Mucosa of descending colon (tissue), 3 donors: ENCODE data around the gene FOXK2. TPM values are rescaled to one million over a fixed set of nuclear protein-coding genes. Genes with fewer than 3 reads are reported as not detected.
"Not testable (repeated sequence)": the region's sequence is repeated elsewhere in the genome, so short reads cannot be mapped to it uniquely, and the experiment has no call there.

Experiments used
- ATAC-seq: fragments of 200-7000 bp; cut with Tn5 transposase; one replicate; pipeline ENCODE4 v1.9.1; 2020; ENCODE audit warnings: mild to moderate bottlenecking, moderate library complexity
- DNase-seq, 3 donors: peaks; one replicate each; pipeline ENCODE4 v3.0.0-alpha.2; 2020
- H3K36me3 ChIP-seq: fragments of 200-600 bp; one replicate; pipeline ENCODE4 v1.8.0; 2021; ENCODE audit warnings: low read depth, mild to moderate bottlenecking
- H3K4me1 ChIP-seq: fragments of 200-600 bp; one replicate; pipeline ENCODE4 v1.8.0; 2021; ENCODE audit warnings: low read depth, mild to moderate bottlenecking
- H3K4me3 ChIP-seq: fragments of 200-600 bp; one replicate; pipeline ENCODE4 v1.8.0; 2021; ENCODE audit warnings: mild to moderate bottlenecking
- H3K9me3 ChIP-seq: fragments of 200-600 bp; one replicate; pipeline ENCODE4 v1.8.0; 2021; ENCODE audit warnings: mild to moderate bottlenecking
- intact Hi-C, 2 donors: fragments of 100-400 bp; cut with DNase I in 1 of 2; cut with micrococcal nuclease in 1 of 2; formaldehyde crosslinking; loops; one replicate each; pipeline versions ENCODE4 v1.11.0 to v1.11.1; 2022; cut with DNase I, micrococcal nuclease
- total RNA-seq, 3 donors: library from RNA; stranded (reverse); fragmentation: NEBNext Ultra II Directional in 2 of 3; extraction: Animal tissue kit (Norgen Biotek cat#: 25700) in 2 of 3; gene quantifications; one replicate each; pipeline versions ENCODE4 v1.2.1 to v1.2.4, GENCODE V29; 2021 to 2023
- TF ChIP-seq, protein P1 (sequence below): fragments of 200-600 bp; IDR thresholded peaks from one replicate; pipeline ENCODE4 v1.8.0; 2022; ENCODE audit warnings: antibody characterized with exemption, mild to moderate bottlenecking
- donor health status: DM: no; HTN: no; CAD: no; lungs with moderate emphysema.
- donor health status: DM: no; HTN: no; CAD: no.
- donor health status: DM: no; HTN: yes; CAD: no.

The FOXK2 gene
- total RNA-seq, 3 donors from 2014 or later: 39.7 to 62.3 (median 43.5) TPM

DNA sequence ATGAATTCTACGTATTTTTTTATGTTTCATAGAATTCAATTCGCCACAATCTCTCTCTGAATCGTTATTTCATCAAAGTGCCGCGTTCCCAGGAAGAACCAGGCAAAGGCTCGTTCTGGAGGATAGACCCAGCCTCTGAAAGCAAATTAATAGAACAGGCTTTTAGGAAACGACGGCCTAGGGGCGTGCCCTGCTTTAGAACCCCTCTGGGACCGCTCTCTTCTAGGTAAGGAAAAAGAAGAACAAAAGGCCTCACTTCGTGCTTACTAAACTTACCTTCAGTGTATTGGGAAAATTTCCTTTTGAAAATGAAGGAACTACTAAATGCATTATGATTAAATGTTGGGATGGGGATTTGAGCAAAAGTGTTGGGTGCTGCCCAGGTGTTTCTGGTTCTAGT is 63.2 kb downstream of the FOXK2 start:
- ATAC-seq (no peak), DNase-seq (no peak)
- no peaks in the 10 kb centered on the region for H3K9me3 ChIP-seq
- no peak overlapping the region for H3K4me3 ChIP-seq
- intact Hi-C loops: no loop called here
- no peaks in the 10 kb centered on the region for H3K36me3 ChIP-seq
- TF ChIP-seq, protein P1, sequence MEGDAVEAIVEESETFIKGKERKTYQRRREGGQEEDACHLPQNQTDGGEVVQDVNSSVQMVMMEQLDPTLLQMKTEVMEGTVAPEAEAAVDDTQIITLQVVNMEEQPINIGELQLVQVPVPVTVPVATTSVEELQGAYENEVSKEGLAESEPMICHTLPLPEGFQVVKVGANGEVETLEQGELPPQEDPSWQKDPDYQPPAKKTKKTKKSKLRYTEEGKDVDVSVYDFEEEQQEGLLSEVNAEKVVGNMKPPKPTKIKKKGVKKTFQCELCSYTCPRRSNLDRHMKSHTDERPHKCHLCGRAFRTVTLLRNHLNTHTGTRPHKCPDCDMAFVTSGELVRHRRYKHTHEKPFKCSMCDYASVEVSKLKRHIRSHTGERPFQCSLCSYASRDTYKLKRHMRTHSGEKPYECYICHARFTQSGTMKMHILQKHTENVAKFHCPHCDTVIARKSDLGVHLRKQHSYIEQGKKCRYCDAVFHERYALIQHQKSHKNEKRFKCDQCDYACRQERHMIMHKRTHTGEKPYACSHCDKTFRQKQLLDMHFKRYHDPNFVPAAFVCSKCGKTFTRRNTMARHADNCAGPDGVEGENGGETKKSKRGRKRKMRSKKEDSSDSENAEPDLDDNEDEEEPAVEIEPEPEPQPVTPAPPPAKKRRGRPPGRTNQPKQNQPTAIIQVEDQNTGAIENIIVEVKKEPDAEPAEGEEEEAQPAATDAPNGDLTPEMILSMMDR: no peak
- H3K4me1 ChIP-seq: peaks cover under 1% of the 10 kb centered on the region

DNA sequence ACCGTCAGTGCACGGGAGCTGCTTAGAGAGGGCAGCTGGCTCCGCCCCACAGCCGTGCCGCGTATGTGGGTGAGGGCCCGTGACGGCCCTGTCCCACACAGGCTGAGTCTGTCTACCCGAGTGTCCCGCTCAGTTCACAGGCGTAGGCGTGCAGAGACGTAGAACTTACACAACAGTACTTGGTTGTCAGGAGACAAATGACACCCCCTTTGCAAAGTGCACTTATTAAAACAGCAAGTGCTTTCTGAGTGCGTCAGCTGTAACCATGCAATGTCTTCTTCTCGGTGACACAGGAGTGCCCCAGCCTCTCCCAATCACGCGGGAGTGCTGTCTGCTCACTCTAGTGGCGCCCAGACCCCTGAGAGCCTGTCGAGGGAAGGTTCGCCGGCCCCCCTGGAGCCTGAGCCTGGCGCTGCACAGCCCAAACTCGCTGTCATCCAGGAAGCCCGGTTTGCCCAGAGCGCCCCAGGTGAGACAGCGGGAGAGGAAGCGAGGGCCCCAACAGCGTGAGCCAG is 64.2 kb downstream of the FOXK2 start:
- ATAC-seq (peak; percentile 17), DNase-seq (no peak)
- no peaks in the 10 kb centered on the region for H3K4me1 ChIP-seq
- H3K4me3 ChIP-seq: no peak overlapping the region
- intact Hi-C loops: no loop called here
- H3K36me3 ChIP-seq: no peaks in the 10 kb centered on the region
- TF ChIP-seq, protein P1: no peak
- no peaks in the 10 kb centered on the region for H3K9me3 ChIP-seq

GRCh38 chr17:82585935-82586575 is 66.5 kb downstream of the FOXK2 start:
- DNase-seq: peak in 1 of 3 donors; percentile 57
- H3K4me1 ChIP-seq, ATAC-seq, H3K36me3 ChIP-seq, intact Hi-C loops, H3K9me3 ChIP-seq, H3K4me3 ChIP-seq: not testable (repeated sequence)

GRCh38 chr17:82586576-82587233 is 67.2 kb downstream of the FOXK2 start:
- ATAC-seq (no peak), DNase-seq (peak in 1 of 3 donors; percentile 17)
- intact Hi-C loops: no loop called here
- Histone ChIP-seq H3K36me3 (no peaks in the 10 kb centered on the region), H3K9me3 (no peaks in the 10 kb centered on the region), H3K4me3 (no peak overlapping the region), H3K4me1 (peaks cover 8% of the 10 kb centered on the region)
- TF ChIP-seq, protein P1: no peak

GRCh38 chr17:82587234-82588086 is 67.9 kb downstream of the FOXK2 start:
- intact Hi-C loops: no loop called here
- TF ChIP-seq, protein P1: no peak
- H3K9me3 ChIP-seq: no peaks in the 10 kb centered on the region
- DNase-seq: peak in 1 of 3 donors; percentile 51
- no peaks in the 10 kb centered on the region for H3K36me3 ChIP-seq
- no peak overlapping the region for H3K4me3 ChIP-seq
- peaks cover 15% of the 10 kb centered on the region for H3K4me1 ChIP-seq
- ATAC-seq: no peak
